ENCODE measurements around the gene GLYR1.
A peak's percentile ranks its signal among the peaks of the same experiment; 100 is the strongest.
"Not testable (repeated sequence)": the region's sequence is repeated elsewhere in the genome, so short reads cannot be mapped to it uniquely, and the experiment has no call there.

GLYR1 gene

GRCh38 chr16:4785758-4786433, 61.2 kb downstream of the GLYR1 start:
- no peak for DNase-seq

GRCh38 chr16:4784444-4784987, 62.6 kb downstream of the GLYR1 start:
- not testable (repeated sequence) for DNase-seq

GRCh38 chr16:4783951-4784336, 63.1 kb downstream of the GLYR1 start:
- no peak for DNase-seq

DNA sequence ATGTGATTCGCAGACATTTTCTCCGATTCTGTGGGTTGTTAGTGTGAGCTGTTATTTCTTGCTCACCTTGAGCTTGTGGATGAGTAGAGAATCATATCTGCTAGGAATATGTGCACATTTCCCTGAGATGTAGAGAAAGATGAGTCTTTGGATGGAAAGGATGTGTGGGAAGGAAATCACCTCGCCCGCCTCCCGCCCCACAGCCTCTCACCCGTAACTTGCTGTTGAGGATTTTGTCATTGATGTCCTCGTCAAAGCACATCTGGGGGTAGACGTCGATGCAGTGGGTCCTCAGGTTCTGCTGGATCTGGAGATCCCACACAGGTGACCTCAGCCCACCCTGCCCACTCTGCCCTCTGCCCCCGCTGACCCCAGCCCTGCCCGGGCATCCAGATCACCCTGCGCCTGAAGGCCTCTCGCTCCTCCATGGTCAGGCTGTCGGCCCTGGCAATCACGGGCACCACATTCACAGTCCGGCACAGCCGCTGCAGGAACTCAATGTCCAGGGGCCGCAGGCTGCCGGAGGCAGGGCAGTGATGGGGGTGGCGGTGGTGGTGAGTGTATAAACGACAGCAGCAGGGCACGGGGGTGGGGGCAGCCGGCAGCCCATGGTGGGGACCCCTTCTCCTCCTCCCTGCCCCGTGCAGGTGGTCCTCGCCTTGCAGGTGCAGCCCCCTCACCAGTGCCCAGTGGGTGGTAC, 63.7 kb downstream of the GLYR1 start:
- no peak for DNase-seq

GRCh38 chr16:4780235-4780634, 66.9 kb downstream of the GLYR1 start:
- no peak for DNase-seq

DNA sequence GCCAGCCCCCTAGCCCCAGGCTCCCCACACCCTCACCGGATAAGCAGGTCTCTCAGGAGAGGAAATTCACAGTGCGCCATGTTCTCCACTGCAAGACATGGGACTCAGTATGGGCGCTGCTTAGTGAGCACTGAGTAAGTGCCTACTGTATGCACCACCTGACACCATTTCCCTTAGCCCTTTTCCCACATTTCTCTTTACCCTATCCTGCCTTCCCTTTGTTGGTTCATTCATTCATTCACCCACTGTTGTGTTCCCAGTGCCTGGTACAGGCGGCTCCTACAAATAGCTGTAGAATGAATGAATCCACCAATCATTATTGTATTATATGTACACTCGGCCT, 69.1 kb downstream of the GLYR1 start:
- DNase-seq, result no peak

DNA sequence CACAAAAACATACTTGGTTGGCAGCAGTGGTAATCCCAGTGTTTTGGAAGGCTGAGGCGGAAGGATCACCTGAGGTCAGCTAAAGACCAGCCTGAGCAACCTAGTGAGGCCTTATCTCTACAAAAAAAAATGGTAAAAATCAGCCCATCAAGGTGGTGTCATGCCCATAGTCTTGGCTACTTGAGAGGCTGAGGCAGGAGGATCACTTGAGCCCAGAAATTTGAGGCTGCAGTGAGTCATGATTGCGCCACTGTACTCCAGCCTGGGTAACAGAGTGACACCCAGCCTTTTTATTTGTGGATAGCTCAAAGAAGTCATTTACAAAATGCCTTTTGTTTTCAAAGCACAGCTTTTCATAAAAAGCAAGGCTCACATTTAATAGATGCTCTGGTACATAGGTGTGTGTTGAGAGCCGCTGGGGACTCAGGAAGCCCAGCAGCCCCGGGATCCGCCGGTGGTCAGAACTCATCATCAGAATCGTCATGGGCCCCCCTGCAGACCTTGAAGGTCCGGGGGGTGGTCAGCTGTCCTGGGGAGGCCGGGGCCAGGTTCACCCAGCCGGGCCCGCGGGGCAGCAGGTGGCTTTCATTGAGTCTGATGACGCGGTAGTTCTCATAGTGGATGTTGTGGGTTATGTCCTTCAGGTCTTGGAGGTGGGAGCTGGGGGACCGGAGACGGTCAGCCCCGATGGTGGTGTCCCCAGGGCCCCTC, 69.6 kb downstream of the GLYR1 start:
- DNase-seq, result no peak

GRCh38 chr16:4776141-4776705, 70.9 kb downstream of the GLYR1 start:
- no peak for DNase-seq

DNA sequence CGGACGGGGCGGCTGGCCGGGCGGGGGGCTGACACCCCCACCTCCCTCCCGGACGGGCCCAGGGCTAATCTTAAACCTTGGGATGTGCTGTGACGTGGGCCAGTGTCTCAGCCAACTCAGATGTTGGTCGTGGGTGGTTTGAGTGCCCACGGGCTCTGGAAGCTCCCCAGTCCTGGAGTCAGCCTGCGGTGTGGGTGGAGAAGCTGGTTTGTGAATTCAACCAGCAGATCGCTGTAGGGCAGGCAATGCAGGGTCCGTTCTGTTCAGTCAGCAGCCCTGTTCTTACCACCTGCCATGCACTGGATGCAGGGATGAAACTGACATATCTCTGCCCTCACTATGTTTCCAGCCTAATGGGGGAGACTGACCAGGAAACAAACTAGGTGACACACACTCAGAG, 72.1 kb downstream of the GLYR1 start:
- DNase-seq, result no peak

- no peak for DNase-seq
Observed at GRCh38 chr16:4772351-4772750, 74.7 kb downstream of the GLYR1 start.

GRCh38 chr16:4771646-4772045, 75.4 kb downstream of the GLYR1 start:
- DNase-seq, result no peak

GRCh38 chr16:4769306-4769638, 77.8 kb downstream of the GLYR1 start:
- DNase-seq, result no peak

DNA sequence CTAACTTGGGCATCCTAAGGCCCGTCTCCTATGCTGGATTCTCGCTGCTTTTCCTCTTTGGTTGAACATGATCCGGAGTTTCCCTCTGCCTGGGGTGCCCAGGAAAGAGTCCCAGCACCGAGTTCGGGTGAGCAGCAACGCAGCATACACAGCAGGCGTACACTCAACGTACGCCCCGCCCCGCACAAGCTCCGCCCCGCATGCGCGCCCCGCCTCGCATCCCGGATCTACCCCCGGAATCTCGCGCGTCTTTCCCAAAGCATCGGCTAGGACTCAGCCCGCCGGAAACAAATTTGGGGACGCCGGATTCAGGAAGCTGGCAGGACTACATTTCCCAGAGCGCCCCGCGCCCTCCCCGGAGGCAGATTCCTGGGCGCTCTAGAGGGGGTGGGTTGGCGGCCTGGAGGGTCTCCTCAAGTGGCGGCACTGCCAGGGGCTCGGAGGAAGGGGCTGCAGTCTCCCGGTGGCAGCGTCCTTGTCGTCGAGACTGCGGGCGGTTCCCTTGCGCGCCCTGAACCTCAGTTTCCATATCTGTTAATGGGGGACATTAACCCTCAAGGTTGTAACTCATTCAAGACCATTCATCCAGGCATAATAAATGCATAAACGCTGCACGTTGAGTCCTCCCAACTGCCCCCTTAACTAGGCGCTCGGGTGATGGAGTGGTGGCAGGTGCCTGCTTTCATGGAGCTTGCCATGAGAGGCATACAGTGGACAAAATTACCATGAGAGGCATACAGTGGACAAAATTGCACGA, 78.4 kb downstream of the GLYR1 start:
- DNase-seq, result peak; percentile 96

DNA sequence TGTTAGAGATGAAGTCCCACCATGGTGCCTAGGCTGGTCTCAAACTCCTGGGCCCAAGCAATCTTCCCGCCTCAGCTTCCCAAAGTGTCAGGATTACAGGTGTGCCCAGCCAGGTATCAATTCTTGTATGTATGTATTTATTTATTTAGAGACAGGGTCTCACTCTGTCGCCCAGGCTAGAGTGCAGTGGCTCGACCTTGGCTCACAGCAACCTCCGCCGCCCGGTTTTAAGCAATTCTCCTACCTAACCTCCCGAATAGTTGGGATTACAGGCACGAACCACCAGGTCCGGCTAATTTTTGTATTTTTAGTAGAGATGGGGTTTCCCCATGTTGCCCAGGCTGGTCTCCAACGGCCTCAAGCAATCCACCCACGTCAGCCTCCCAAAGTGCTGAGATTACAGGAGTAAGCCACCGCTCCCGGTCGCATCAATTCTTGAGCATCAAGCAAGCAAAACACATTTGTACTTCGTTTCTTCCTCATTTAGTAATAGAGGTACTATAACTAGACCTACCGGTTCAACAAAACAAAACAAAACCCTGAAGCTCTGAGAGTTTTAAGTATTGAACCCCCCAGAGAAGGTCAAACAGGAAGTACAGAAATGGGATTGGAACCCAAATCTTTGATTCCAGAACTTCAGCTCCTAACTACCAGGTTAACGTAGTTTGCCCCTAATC, 79.1 kb downstream of the GLYR1 start:
- peak; percentile 61 for DNase-seq

DNA sequence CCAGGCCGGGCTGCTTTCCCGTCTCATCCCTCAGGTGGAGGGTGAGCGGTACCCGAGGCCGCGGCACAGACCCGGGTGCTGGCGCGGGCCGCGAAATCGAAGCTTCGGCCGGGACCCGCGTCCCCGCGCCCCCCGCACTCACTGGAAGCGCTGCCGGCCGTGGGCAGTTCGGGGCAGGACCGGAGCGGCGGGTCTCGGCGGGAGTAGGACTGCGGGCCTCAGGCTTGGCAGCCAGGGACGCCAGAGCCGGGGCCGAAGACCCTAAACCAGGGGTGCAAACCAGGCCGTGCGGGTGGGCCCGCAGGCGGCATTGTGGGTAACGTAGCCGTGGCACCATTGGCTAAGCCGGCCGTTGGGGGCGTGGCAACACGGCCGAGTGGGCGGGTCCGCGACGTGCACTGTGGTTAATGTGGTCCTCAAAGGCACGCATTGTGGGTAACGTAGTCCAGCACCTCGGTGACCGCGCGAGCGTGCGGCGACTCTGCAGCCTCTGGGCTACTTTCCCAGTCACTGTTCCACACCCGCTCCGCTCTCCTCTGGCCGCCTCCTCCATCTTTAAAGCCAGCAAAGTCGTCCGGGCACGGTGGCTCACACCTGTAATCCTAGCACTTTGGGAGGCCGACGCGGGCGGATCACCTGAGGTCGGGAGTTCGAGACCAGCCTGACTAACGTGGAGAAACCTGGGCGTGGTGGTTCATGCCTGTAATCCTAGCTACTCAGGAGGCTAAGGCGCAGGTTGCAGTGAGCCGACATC, 80.0 kb downstream of the GLYR1 start, which contains the start of gene ZNF500:
Gene ZNF500 (minus strand): TSS at position 288 of the 754 bp plus-strand sequence. CDS start 1,184 bp downstream, outside the sequence.
- peak; percentile 94 for DNase-seq

- no peak for DNase-seq
Observed at GRCh38 chr16:4765511-4766474, 81.3 kb downstream of the GLYR1 start.

DNA sequence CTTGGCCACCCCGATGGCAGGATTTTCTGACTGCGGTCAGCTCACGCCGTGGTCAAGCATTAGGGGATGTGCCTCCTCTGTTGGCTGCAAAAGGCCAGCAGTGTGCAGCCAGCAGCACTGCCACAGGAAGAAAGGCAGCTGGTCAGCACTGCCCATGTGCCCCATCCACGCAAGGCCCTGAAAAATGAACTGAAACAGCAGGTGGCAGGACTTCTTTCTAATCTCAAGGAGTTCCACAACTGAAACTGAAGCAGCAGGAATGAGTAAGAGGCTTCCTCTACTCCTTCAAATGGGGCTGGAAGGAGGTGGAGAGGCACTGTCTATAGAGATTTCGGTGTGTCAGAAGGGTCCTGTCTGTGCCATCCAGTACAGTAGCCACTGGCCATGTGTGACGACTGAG, 83.3 kb downstream of the GLYR1 start:
- DNase-seq, result no peak

GRCh38 chr16:4762205-4762604, 84.9 kb downstream of the GLYR1 start:
- no peak for DNase-seq

DNA sequence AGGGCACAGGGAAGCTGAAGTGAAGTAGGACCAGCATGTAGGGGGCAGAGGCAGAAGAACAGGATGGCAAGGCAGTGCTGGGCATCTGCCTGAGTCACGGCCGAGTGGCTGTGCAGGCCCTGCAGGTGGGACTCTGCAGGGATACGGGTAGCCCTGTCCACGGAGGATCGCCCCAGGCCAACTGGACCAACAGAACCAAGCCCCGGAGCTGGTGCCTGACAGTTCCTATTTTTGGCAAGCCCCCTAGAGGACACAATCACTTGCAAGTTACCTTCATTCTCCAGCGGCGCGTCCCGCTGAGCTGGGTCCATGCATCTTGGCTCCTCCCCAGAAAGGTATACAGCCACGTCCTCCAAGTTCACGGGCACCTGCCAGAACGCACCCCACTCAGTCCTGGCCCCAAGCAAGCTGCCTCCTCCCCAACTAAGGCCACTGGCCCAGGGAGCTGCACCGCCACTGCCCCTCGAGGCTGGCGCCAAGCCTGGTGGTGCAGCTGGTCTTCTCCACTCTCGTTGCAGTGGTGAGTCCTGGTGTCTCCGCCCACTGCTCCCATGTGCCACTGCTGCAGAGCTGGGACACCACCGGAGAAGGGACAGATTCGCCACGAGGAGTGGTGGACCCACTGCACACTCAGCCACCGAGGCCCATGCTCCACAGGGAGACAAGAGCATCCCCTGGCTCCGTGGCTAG, 86.7 kb downstream of the GLYR1 start:
- no peak for DNase-seq

GRCh38 chr16:4755687-4756086, 91.4 kb downstream of the GLYR1 start:
- no peak for DNase-seq

All from NCI-H2227 treated with DMSO at 0.1 percent for 48 hours (cell line).